Measurements from ENCODE around the gene TTC13.
"Not testable (repeated sequence)": the region's sequence is repeated elsewhere in the genome, so short reads cannot be mapped to it uniquely, and the experiment has no call there.

GRCh38 chr1:231022543-231022942 is 43.9 kb upstream of the TTC13 start:
- TF ChIP-seq CTCF, EZH2 (IDR thresholded peaks at IDR 0.05): not testable (repeated sequence)
